VCaP (cell line): ENCODE measurements around the gene RAPGEF1.
"Not testable (repeated sequence)": the region's sequence is repeated elsewhere in the genome, so short reads cannot be mapped to it uniquely, and the experiment has no call there.

Source experiments
- H3K27ac ChIP-seq: fragments of 450-650 bp; 2 replicates; pipeline ENCODE4 v1.5.1; 2017
- CTCF ChIP-seq: fragments of 450-650 bp; conservative IDR thresholded peaks from 2 replicates; pipeline ENCODE4 v1.5.1; 2017; ENCODE audit warnings: mild to moderate bottlenecking, moderate library complexity

RAPGEF1 gene

GRCh38 chr9:131657456-131657855, 82.4 kb downstream of the RAPGEF1 start:
- peak overlapping the region; percentile 28; the same call in 1 of the 2 replicates for H3K27ac ChIP-seq
- TF ChIP-seq CTCF = no peak

- no peak for TF ChIP-seq CTCF
- H3K27ac ChIP-seq = no peak overlapping the region
Measured at GRCh38 chr9:131657037-131657377, 82.9 kb downstream of the RAPGEF1 start.

- H3K27ac ChIP-seq = no peak overlapping the region
- no peak for TF ChIP-seq CTCF
Measured at GRCh38 chr9:131656356-131657036, 83.4 kb downstream of the RAPGEF1 start.

GRCh38 chr9:131654369-131654768, 85.5 kb downstream of the RAPGEF1 start:
- H3K27ac ChIP-seq = not testable (repeated sequence)

GRCh38 chr9:131651599-131651998, 88.3 kb downstream of the RAPGEF1 start:
- H3K27ac ChIP-seq = no peak overlapping the region
- TF ChIP-seq CTCF = no peak

- H3K27ac ChIP-seq = no peak overlapping the region
Measured at GRCh38 chr9:131651160-131651559, 88.7 kb downstream of the RAPGEF1 start.

GRCh38 chr9:131650254-131650653, 89.6 kb downstream of the RAPGEF1 start:
- TF ChIP-seq CTCF = no peak
- H3K27ac ChIP-seq = no peak overlapping the region

More at GRCh38 chr9:131651160-131651559, 88.7 kb downstream of the RAPGEF1 start:
- no peak for TF ChIP-seq CTCF

GRCh38 chr9:131649646-131650045, 90.2 kb downstream of the RAPGEF1 start:
- TF ChIP-seq CTCF = no peak

More at GRCh38 chr9:131649646-131650045, 90.2 kb downstream of the RAPGEF1 start:
- no peak overlapping the region for H3K27ac ChIP-seq
